Loucy (cell line): Measurements from ENCODE around the gene CCL1.

Experiments
- CTCF ChIP-seq: fragments of 200-600 bp; sonication (generic); conservative IDR thresholded peaks from 2 replicates; pipeline ENCODE4 v1.5.1; 2014; ENCODE audit warnings: mild to moderate bottlenecking, antibody characterized with exemption, low read length
- EZH2phosphoT487 ChIP-seq: fragments of 200-600 bp; IDR thresholded peaks from 2 replicates; pipeline ENCODE4 v1.6.1; 2018; ENCODE audit warnings: antibody characterized with exemption, mild to moderate bottlenecking, moderate library complexity, borderline replicate concordance

GRCh38 chr17:34374457-34374856 is 11.4 kb upstream of the CCL1 start:
- TF ChIP-seq CTCF (no peak), EZH2phosphoT487 (no peak)
